ENCODE measurements around the gene SLC2A3.

Gene SLC2A3

DNA sequence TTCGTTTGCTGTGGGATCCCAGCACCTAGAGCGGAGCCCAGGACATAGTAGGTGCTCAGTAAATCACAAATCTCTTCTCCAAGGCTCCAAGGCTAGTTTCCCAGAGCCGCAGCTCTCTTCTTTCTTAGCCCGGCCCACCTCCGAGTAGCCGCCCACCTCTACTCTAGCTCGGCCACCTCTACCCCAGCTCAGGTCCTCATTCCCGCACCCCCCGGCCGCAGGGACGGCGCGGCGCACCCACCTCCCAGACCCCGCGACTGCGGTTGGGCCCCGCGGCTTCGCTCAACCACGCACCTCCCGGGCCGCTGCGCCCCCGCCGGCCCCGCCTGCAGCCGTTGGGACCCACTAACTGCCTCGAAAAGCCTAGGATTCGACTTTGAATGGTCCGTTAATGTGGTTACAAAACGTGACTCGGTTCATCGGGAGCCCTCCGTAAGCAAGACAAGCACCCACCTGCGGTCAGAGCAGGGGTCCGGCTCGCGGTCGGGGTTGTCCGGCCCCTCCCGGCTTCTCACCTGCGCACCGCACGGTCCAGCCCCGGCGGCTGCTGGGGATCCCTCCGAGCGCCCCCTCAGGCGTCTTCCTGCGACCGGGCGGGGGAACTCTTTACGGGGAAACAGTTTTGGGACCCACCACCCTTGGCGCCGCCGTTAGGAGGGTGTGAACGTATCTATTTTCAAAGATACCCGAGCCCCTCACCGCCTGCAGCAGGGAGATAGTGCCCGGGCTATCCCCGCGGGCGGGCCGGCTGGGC is 63.2 kb downstream of the SLC2A3 start, which contains the start of gene SLC2A14:
Gene SLC2A14, minus strand, starts transcription at position 350 of the 754 bp plus-strand sequence. CDS start 3,035 bp downstream, outside the sequence.
- Histone ChIP-seq H3K36me3 (ENCODE audit: control insufficient read depth, insufficient read depth, low read length) (no peaks in the 10 kb centered on the region), H3K4me3 (replicated peaks; ENCODE audit: low read depth, low read length) (no peak within 1 kb of the TSS), H3K27me3 (replicated peaks; ENCODE audit: control insufficient read depth, insufficient read depth, low read length) (no peaks in the 10 kb centered on the region)
- no peak for DNase-seq (ENCODE audit: extremely low read depth, insufficient read length)
- TF ChIP-seq, protein P1, sequence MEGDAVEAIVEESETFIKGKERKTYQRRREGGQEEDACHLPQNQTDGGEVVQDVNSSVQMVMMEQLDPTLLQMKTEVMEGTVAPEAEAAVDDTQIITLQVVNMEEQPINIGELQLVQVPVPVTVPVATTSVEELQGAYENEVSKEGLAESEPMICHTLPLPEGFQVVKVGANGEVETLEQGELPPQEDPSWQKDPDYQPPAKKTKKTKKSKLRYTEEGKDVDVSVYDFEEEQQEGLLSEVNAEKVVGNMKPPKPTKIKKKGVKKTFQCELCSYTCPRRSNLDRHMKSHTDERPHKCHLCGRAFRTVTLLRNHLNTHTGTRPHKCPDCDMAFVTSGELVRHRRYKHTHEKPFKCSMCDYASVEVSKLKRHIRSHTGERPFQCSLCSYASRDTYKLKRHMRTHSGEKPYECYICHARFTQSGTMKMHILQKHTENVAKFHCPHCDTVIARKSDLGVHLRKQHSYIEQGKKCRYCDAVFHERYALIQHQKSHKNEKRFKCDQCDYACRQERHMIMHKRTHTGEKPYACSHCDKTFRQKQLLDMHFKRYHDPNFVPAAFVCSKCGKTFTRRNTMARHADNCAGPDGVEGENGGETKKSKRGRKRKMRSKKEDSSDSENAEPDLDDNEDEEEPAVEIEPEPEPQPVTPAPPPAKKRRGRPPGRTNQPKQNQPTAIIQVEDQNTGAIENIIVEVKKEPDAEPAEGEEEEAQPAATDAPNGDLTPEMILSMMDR (IDR thresholded peaks at IDR 0.05; ENCODE audit: insufficient read depth, low read length, poor library complexity, severe bottlenecking) = no peak

DNA sequence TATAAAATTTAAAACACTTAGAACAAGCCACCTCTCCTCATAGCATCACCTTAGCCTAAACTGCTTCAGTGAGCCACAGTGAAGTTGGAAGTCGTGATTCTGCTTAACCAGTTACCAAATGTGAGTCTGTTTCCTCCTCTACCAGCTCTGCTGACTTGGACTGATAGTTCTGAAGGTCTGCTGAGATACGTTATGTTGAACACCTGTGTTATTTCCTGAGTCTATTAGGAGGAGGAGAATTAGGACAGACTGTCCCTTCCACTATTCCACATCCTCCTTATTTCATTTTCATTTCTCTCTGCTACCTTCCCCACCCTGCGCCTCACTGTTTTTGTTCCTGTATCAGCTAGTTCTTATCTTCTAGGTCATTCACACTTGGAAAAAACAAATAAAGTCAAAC is 65.7 kb downstream of the SLC2A3 start:
- Histone ChIP-seq H3K4me3 (replicated peaks; ENCODE audit: low read depth, low read length) (no peak overlapping the region), H3K27me3 (replicated peaks; ENCODE audit: control insufficient read depth, insufficient read depth, low read length) (no peaks in the 10 kb centered on the region), H3K36me3 (ENCODE audit: control insufficient read depth, insufficient read depth, low read length) (no peaks in the 10 kb centered on the region)
- TF ChIP-seq, protein P1 (IDR thresholded peaks at IDR 0.05; ENCODE audit: insufficient read depth, low read length, poor library complexity, severe bottlenecking) = no peak
- DNase-seq (ENCODE audit: extremely low read depth, insufficient read length) = no peak
